Stomach (tissue), 4 donors: Measurements from ENCODE around the gene STIM1.

Experiments
- CTCF ChIP-seq, 7 experiments: fragments of 450-650 bp in 4 of 7; fragments of 200-600 bp in 3 of 7; sonication (generic) in 3 of 7; IDR thresholded peaks; one replicate each; pipeline ENCODE4 v1.5.1; 2016 to 2019; ENCODE audit warnings: antibody characterized with exemption in 7 of 7, control low read depth in 2 of 7, mild to moderate bottlenecking in 1 of 7
- EP300 ChIP-seq: sonication (generic); formaldehyde crosslinking; IDR thresholded peaks from one replicate; pipeline ENCODE4 v1.6.1; 2017; ENCODE audit warnings: antibody characterized with exemption
- POLR2A ChIP-seq, 4 donors: fragments of 450-650 bp; IDR thresholded peaks; one replicate each; pipeline ENCODE4 v1.6.1; 2016; ENCODE audit warnings: antibody characterized with exemption in 4 of 4, control low read depth in 2 of 4, mild to moderate bottlenecking in 1 of 4, moderate library complexity in 1 of 4
- POLR2AphosphoS5 ChIP-seq, 3 donors: sonication (generic); formaldehyde crosslinking; IDR thresholded peaks; one replicate each; pipeline ENCODE4 v1.6.1; 2016; ENCODE audit warnings: antibody characterized with exemption in 3 of 3

GRCh38 chr11:3929232-3929631 lies 73.8 kb downstream of the STIM1 start:
- TF ChIP-seq CTCF (IDR thresholded peaks at IDR 0.05) (no peak), EP300 (no peak), POLR2A (IDR thresholded peaks at IDR 0.05) (no peak), POLR2AphosphoS5 (IDR thresholded peaks at IDR 0.05) (no peak)
